HepG2 (cell line): ENCODE data around the gene ETFDH. TPM values are rescaled to one million over a fixed set of nuclear protein-coding genes. Genes with fewer than 3 reads are reported as not detected.

Source experiments
- AHR ChIP-seq: IDR thresholded peaks from 2 replicates; pipeline ENCODE4 v1.6.1; 2018; ENCODE audit warnings: missing genetic modification reagents, missing compliant biosample characterization
- PITX1 ChIP-seq: sonication (generic); formaldehyde crosslinking; IDR thresholded peaks from 2 replicates; pipeline ENCODE4 v1.5.1; 2020; ENCODE audit warnings: mild to moderate bottlenecking, missing genetic modification reagents
- ZNF235 ChIP-seq: sonication (generic); formaldehyde crosslinking; IDR thresholded peaks from 2 replicates; pipeline ENCODE4 v1.8.1; 2023; ENCODE audit warnings: mild to moderate bottlenecking, missing genetic modification reagents, borderline replicate concordance
- ZNF251 ChIP-seq: sonication (generic); formaldehyde crosslinking; IDR thresholded peaks from 2 replicates; pipeline ENCODE4 v1.9.0; 2021; ENCODE audit warnings: mild to moderate bottlenecking, missing genetic modification reagents
- ZNF703 ChIP-seq: sonication (generic); formaldehyde crosslinking; IDR thresholded peaks from 2 replicates; pipeline ENCODE4 v1.5.1; 2020; ENCODE audit warnings: missing genetic modification reagents, mild to moderate bottlenecking, moderate library complexity, borderline replicate concordance
- polyA plus RNA-seq, 8 experiments: library from polyadenylated mRNA; depleted of rRNA in 3 of 8; stranded (reverse) in 7 of 8; unstranded in 1 of 8; fragments of >200 nt; fragmentation: Illumina TruSeq in 4 of 8; extraction: Trizol in 4 of 8; gene quantifications; 2 replicates each; pipeline versions ENCODE4 v1.2.1 to v1.2.3, GENCODE V29; 2011 to 2016; ENCODE audit warnings: low read depth in 4 of 8, missing spikeins in 1 of 8, mixed read lengths in 1 of 8; ENCODE audit not compliant: insufficient read depth in 1 of 8
- total RNA-seq, 5 experiments: library from RNA; depleted of rRNA; stranded (reverse); fragments of >200 nt; fragmentation: Illumina TruSeq; extraction: Trizol; gene quantifications; 2 replicates each; pipeline ENCODE4 v1.2.3, GENCODE V29; 2016; ENCODE audit warnings: low read depth in 1 of 5
- TF ChIP-seq, protein P1 (sequence below): sonication (generic); formaldehyde crosslinking; IDR thresholded peaks from one replicate; pipeline ENCODE4 v1.5.1; 2020; ENCODE audit warnings: mild to moderate bottlenecking, missing genetic modification reagents; ENCODE audit errors: not compliant biosample characterization
- TF ChIP-seq, protein P2 (sequence below): sonication (generic); formaldehyde crosslinking; IDR thresholded peaks from 2 replicates; pipeline ENCODE4 v1.8.0; 2022; ENCODE audit warnings: mild to moderate bottlenecking, missing genetic modification reagents
- TF ChIP-seq, protein P3 (sequence below): sonication (generic); formaldehyde crosslinking; IDR thresholded peaks from 2 replicates; pipeline ENCODE4 v1.5.1; 2020; ENCODE audit warnings: mild to moderate bottlenecking, missing genetic modification reagents, moderate library complexity

ETFDH gene
- total and polyA plus RNA-seq, 2 of the 13 experiments (the other 11 are each of a cell fraction or from before 2014, with no cell fraction given) = 14.7 to 17.8 TPM

GRCh38 chr4:158729716-158730559 lies 57.8 kb downstream of the ETFDH start (continued):
- TF ChIP-seq, protein P1, sequence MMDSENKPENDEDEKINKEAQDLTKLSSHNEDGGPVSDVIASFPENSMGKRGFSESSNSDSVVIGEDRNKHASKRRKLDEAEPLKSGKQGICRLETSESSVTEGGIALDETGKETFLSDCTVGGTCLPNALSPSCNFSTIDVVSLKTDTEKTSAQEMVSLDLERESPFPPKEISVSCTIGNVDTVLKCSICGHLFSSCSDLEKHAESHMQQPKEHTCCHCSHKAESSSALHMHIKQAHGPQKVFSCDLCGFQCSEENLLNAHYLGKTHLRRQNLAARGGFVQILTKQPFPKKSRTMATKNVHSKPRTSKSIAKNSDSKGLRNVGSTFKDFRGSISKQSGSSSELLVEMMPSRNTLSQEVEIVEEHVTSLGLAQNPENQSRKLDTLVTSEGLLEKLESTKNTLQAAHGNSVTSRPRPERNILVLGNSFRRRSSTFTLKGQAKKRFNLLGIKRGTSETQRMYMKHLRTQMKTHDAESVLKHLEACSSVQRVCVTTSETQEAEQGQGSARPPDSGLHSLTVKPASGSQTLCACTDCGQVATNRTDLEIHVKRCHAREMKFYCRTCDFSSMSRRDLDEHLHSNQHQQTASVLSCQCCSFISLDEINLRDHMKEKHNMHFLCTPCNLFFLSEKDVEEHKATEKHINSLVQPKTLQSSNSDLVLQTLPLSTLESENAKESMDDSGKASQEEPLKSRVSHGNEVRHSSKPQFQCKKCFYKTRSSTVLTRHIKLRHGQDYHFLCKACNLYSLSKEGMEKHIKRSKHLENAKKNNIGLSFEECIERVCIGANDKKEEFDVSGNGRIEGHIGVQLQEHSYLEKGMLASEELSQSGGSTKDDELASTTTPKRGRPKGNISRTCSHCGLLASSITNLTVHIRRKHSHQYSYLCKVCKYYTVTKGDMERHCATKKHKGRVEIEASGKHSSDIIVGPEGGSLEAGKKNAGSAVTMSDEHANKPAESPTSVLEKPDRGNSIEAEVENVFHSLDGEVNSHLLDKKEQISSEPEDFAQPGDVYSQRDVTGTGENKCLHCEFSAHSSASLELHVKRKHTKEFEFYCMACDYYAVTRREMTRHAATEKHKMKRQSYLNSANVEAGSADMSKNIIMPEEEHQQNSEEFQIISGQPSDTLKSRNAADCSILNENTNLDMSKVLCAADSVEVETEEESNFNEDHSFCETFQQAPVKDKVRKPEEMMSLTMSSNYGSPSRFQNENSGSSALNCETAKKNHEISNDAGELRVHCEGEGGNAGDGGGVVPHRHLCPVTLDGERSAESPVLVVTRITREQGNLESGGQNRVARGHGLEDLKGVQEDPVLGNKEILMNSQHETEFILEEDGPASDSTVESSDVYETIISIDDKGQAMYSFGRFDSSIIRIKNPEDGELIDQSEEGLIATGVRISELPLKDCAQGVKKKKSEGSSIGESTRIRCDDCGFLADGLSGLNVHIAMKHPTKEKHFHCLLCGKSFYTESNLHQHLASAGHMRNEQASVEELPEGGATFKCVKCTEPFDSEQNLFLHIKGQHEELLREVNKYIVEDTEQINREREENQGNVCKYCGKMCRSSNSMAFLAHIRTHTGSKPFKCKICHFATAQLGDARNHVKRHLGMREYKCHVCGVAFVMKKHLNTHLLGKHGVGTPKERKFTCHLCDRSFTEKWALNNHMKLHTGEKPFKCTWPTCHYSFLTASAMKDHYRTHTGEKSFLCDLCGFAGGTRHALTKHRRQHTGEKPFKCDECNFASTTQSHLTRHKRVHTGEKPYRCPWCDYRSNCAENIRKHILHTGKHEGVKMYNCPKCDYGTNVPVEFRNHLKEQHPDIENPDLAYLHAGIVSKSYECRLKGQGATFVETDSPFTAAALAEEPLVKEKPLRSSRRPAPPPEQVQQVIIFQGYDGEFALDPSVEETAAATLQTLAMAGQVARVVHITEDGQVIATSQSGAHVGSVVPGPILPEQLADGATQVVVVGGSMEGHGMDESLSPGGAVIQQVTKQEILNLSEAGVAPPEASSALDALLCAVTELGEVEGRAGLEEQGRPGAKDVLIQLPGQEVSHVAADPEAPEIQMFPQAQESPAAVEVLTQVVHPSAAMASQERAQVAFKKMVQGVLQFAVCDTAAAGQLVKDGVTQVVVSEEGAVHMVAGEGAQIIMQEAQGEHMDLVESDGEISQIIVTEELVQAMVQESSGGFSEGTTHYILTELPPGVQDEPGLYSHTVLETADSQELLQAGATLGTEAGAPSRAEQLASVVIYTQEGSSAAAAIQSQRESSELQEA (CRISPR knock-in tag) = no peak
- TF ChIP-seq ZNF251 (CRISPR knock-in tag) = no peak
- TF ChIP-seq, protein P2, sequence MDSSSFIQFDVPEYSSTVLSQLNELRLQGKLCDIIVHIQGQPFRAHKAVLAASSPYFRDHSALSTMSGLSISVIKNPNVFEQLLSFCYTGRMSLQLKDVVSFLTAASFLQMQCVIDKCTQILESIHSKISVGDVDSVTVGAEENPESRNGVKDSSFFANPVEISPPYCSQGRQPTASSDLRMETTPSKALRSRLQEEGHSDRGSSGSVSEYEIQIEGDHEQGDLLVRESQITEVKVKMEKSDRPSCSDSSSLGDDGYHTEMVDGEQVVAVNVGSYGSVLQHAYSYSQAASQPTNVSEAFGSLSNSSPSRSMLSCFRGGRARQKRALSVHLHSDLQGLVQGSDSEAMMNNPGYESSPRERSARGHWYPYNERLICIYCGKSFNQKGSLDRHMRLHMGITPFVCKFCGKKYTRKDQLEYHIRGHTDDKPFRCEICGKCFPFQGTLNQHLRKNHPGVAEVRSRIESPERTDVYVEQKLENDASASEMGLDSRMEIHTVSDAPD (CRISPR knock-in tag) = no peak
- TF ChIP-seq, protein P3, sequence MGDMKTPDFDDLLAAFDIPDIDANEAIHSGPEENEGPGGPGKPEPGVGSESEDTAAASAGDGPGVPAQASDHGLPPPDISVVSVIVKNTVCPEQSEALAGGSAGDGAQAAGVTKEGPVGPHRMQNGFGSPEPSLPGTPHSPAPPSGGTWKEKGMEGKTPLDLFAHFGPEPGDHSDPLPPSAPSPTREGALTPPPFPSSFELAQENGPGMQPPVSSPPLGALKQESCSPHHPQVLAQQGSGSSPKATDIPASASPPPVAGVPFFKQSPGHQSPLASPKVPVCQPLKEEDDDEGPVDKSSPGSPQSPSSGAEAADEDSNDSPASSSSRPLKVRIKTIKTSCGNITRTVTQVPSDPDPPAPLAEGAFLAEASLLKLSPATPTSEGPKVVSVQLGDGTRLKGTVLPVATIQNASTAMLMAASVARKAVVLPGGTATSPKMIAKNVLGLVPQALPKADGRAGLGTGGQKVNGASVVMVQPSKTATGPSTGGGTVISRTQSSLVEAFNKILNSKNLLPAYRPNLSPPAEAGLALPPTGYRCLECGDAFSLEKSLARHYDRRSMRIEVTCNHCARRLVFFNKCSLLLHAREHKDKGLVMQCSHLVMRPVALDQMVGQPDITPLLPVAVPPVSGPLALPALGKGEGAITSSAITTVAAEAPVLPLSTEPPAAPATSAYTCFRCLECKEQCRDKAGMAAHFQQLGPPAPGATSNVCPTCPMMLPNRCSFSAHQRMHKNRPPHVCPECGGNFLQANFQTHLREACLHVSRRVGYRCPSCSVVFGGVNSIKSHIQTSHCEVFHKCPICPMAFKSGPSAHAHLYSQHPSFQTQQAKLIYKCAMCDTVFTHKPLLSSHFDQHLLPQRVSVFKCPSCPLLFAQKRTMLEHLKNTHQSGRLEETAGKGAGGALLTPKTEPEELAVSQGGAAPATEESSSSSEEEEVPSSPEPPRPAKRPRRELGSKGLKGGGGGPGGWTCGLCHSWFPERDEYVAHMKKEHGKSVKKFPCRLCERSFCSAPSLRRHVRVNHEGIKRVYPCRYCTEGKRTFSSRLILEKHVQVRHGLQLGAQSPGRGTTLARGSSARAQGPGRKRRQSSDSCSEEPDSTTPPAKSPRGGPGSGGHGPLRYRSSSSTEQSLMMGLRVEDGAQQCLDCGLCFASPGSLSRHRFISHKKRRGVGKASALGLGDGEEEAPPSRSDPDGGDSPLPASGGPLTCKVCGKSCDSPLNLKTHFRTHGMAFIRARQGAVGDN (CRISPR knock-in tag) = no peak
- no peak for TF ChIP-seq ZNF235 (CRISPR knock-in tag)
- TF ChIP-seq PITX1 (CRISPR knock-in tag) = no peak
- TF ChIP-seq ZNF703 = no peak
- TF ChIP-seq AHR = no peak
